Smooth muscle cell (in vitro differentiated cells): ENCODE results near the gene NCDN. TPM values are rescaled to one million over a fixed set of nuclear protein-coding genes. Genes with fewer than 3 reads are reported as not detected.
A peak's percentile ranks its signal among the peaks of the same experiment; 100 is the strongest.

Source experiments
- DNase-seq: peaks from one replicate; lab custom pipeline; 2025; ENCODE audit not compliant: unreplicated experiment; lab: John Stamatoyannopoulos, UW
- H2AFZ ChIP-seq: fragments of 200-600 bp; sonication (generic); 2 replicates; pipeline ENCODE4 v1.6.0; 2016; ENCODE audit warnings: antibody characterized with exemption, low read depth, mild to moderate bottlenecking
- H3F3A ChIP-seq: fragments of 200-600 bp; sonication (generic); 2 replicates; pipeline ENCODE4 v1.6.0; 2017; ENCODE audit warnings: antibody characterized with exemption, low read depth
- H3K27ac ChIP-seq: fragments of 200-600 bp; sonication (generic); 2 replicates; pipeline ENCODE4 v1.5.1; 2016; ENCODE audit warnings: low read depth, mild to moderate bottlenecking
- H3K27me3 ChIP-seq: fragments of 200-600 bp; sonication (generic); 2 replicates; pipeline ENCODE4 v1.6.1; 2016; ENCODE audit warnings: low read depth, mild to moderate bottlenecking
- H3K36me3 ChIP-seq: fragments of 200-600 bp; sonication (generic); 2 replicates; pipeline ENCODE4 v1.5.1; 2016; ENCODE audit warnings: low read depth
- H3K4me1 ChIP-seq: fragments of 200-600 bp; sonication (generic); 2 replicates; pipeline ENCODE4 v1.5.1; 2016; ENCODE audit warnings: low read depth
- H3K4me2 ChIP-seq: fragments of 200-600 bp; sonication (generic); 2 replicates; pipeline ENCODE4 v1.6.0; 2016; ENCODE audit warnings: mild to moderate bottlenecking
- H3K4me3 ChIP-seq: fragments of 200-600 bp; sonication (generic); 2 replicates; pipeline ENCODE4 v1.5.1; 2016; ENCODE audit warnings: mild to moderate bottlenecking
- H3K79me2 ChIP-seq: fragments of 200-600 bp; sonication (generic); 2 replicates; pipeline ENCODE4 v1.6.0; 2016; ENCODE audit warnings: low read depth, mild to moderate bottlenecking
- H3K9ac ChIP-seq: fragments of 200-600 bp; sonication (generic); 2 replicates; pipeline ENCODE4 v1.6.0; 2016; ENCODE audit warnings: low read depth
- H3K9me3 ChIP-seq: fragments of 200-600 bp; sonication (generic); replicated peaks from 2 replicates; pipeline ENCODE4 v1.5.1; 2016; ENCODE audit warnings: low read depth
- H4K20me1 ChIP-seq: fragments of 200-600 bp; sonication (generic); 2 replicates; pipeline ENCODE4 v1.6.0; 2016; ENCODE audit warnings: low read depth
- WGBS: methylation state at CpG from one replicate; pipeline ENCODE4 v1.1.7; 2016; ENCODE audit warnings: low lambda C conversion rate; 5-methylcytosine and 5-hydroxymethylcytosine counted together
- polyA plus RNA-seq: library from polyadenylated mRNA; unstranded; fragments of >200 nt; fragmentation: Nextera tagmentation; extraction: Ambion mirVana; gene quantifications from 2 replicates; pipeline ENCODE4 v1.2.1, GENCODE V29; 2016
- total RNA-seq: library from RNA; depleted of rRNA; stranded (reverse); fragments of >200 nt; gene quantifications from 2 replicates; pipeline ENCODE4 v1.2.3, GENCODE V29; 2014
- TF ChIP-seq, protein P1 (sequence below): fragments of 200-600 bp; sonication (generic); IDR thresholded peaks from 2 replicates; pipeline ENCODE4 v1.5.1; 2017; ENCODE audit warnings: borderline replicate concordance, mild to moderate bottlenecking, antibody characterized with exemption; ENCODE audit not compliant: insufficient read depth, poor library complexity, severe bottlenecking

Gene NCDN, protein sequence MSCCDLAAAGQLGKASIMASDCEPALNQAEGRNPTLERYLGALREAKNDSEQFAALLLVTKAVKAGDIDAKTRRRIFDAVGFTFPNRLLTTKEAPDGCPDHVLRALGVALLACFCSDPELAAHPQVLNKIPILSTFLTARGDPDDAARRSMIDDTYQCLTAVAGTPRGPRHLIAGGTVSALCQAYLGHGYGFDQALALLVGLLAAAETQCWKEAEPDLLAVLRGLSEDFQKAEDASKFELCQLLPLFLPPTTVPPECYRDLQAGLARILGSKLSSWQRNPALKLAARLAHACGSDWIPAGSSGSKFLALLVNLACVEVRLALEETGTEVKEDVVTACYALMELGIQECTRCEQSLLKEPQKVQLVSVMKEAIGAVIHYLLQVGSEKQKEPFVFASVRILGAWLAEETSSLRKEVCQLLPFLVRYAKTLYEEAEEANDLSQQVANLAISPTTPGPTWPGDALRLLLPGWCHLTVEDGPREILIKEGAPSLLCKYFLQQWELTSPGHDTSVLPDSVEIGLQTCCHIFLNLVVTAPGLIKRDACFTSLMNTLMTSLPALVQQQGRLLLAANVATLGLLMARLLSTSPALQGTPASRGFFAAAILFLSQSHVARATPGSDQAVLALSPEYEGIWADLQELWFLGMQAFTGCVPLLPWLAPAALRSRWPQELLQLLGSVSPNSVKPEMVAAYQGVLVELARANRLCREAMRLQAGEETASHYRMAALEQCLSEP
- total RNA-seq (10.8 and 12.2 TPM in 2 replicates), polyA plus RNA-seq (21.8 and 25.8 TPM in 2 replicates)

DNA sequence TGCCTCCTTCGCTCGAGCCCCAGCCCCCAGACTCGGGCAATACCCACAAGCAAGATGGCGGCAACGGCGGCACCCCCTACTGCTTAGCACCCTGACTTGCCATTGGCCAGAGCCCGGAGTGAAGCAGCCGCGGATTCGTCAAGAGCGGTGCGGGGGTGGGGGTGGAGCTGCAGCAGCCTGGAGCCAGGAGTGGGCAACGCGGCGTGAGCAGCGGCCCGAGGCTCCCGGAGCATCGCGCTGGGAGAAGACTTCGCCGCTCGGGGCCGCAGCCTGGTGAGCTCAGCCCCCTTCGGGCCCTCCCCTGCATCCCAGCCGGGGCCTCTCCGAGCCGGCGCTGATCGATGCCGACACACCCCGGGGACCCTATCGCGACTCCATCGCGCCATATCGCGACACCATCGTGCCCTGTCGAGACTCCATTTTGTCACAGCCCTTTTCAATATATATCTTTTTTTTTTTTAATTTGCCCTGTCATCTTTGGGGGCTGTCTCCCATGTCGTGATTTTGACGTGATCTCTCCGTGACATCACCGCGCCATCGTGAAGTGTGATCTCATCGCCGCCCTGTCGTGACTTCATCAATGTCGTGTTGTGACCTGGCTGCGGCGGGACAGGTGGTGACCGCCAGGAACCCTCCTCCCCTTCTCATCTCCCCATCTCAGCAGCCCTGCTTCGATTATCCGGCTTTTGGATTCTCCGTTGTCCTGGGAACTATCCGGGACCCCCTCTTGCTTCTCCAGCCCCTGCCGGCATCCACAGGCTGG lies at the start of gene NCDN:
Gene NCDN (plus strand): TSS at position 189 of the 763 bp plus-strand sequence. CDS start 392 bp downstream, at position 581.
- no peaks in the 10 kb centered on the region for H3K27me3 ChIP-seq
- peak within 1 kb of the TSS; percentile 90 for H3K4me3 ChIP-seq
- peaks cover 28% of the 10 kb centered on the region for H3K79me2 ChIP-seq
- H3K9ac ChIP-seq, result peak within 1 kb of the TSS; percentile 84
- H4K20me1 ChIP-seq, result peaks cover 44% of the 10 kb centered on the region
- TF ChIP-seq, protein P1, sequence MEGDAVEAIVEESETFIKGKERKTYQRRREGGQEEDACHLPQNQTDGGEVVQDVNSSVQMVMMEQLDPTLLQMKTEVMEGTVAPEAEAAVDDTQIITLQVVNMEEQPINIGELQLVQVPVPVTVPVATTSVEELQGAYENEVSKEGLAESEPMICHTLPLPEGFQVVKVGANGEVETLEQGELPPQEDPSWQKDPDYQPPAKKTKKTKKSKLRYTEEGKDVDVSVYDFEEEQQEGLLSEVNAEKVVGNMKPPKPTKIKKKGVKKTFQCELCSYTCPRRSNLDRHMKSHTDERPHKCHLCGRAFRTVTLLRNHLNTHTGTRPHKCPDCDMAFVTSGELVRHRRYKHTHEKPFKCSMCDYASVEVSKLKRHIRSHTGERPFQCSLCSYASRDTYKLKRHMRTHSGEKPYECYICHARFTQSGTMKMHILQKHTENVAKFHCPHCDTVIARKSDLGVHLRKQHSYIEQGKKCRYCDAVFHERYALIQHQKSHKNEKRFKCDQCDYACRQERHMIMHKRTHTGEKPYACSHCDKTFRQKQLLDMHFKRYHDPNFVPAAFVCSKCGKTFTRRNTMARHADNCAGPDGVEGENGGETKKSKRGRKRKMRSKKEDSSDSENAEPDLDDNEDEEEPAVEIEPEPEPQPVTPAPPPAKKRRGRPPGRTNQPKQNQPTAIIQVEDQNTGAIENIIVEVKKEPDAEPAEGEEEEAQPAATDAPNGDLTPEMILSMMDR, result no peak
- WGBS, result under 1% methylated on average over 46 of the region's 58 CpGs
- peak within 1 kb of the TSS; percentile 90 for H3K27ac ChIP-seq
- no peaks in the 10 kb centered on the region for H3K9me3 ChIP-seq
- no peaks in the 10 kb centered on the region for H3K36me3 ChIP-seq
- H3F3A ChIP-seq, result peaks cover 4% of the 10 kb centered on the region
- peak within 1 kb of the TSS; percentile 92 for H2AFZ ChIP-seq
- peaks cover 10% of the 10 kb centered on the region for H3K4me1 ChIP-seq
- DNase-seq, result peak; percentile 97
- H3K4me2 ChIP-seq, result peak within 1 kb of the TSS; percentile 99

DNA sequence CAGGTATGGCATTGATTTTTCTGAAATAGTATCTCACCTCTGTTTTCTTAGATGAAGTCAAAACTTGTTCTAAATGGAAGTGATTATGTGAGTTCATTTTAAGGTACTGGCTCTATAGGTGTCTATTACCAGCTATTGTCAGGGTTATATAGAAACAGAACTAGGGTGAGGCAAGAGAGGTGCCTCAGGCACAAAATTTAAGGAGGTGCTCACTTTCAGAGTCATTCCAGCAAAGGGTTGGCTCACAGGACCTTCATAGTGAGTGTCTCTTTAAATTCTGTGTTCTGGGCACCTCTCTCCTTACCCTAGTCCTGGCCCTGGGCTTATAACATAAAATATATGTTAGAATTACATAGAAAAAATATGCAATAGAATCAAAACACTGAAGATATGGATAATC lies 49.7 kb upstream of the NCDN start:
- Histone ChIP-seq H3K79me2 (peaks cover 26% of the 10 kb centered on the region), H3K4me2 (no peak overlapping the region), H2AFZ (no peak overlapping the region), H3K9ac (no peak overlapping the region), H3K27ac (no peak overlapping the region), H3K4me3 (no peak overlapping the region), H3K36me3 (no peaks in the 10 kb centered on the region), H3F3A (no peaks in the 10 kb centered on the region), H3K27me3 (no peaks in the 10 kb centered on the region), H3K4me1 (no peaks in the 10 kb centered on the region), H3K9me3 (no peaks in the 10 kb centered on the region), H4K20me1 (peaks cover 66% of the 10 kb centered on the region)
- DNase-seq, result no peak
- TF ChIP-seq, protein P1, result no peak

DNA sequence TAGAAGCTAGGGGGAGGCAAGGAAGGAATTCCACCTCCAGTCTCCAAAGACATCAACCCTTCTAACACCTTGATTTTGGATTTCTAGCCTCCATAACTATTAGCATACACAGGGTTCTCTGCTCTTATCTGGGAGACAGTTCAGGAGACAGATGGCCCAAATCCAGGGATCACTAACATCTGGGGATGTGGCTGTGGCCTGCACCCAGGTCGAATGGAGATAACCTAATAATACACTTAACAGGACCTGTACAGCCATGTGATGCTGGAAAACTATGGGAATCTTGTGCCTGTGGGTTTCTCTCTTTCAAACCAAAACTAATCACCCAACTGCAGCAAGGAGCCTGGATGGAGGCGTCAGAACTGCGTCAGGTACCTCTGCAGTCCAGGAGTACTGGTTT lies 48.0 kb upstream of the NCDN start:
- Histone ChIP-seq H3K27ac (no peak overlapping the region), H3K4me1 (no peaks in the 10 kb centered on the region), H3F3A (no peaks in the 10 kb centered on the region), H3K4me3 (no peak overlapping the region), H3K9me3 (no peaks in the 10 kb centered on the region), H3K79me2 (peaks cover 35% of the 10 kb centered on the region), H2AFZ (no peak overlapping the region), H3K27me3 (no peaks in the 10 kb centered on the region), H3K36me3 (no peaks in the 10 kb centered on the region), H3K9ac (no peak overlapping the region), H4K20me1 (peaks cover 80% of the 10 kb centered on the region), H3K4me2 (no peak overlapping the region)
- TF ChIP-seq, protein P1, result no peak
- WGBS, result 95% methylated on average over 3 of the region's 3 CpGs
- DNase-seq, result no peak
